Stimulated activated CD4-positive, alpha-beta T cell treated with anti-CD3 and anti-CD28 coated beads, Interleukin-1b, Interleukin-23, amount 100 ng/mL, for 4 hours (primary cell): ENCODE data around the gene CRTAP.
"Not testable (repeated sequence)": the region's sequence is repeated elsewhere in the genome, so short reads cannot be mapped to it uniquely, and the experiment has no call there.

Experiments
- DNase-seq, 2 donors: peaks; one replicate each; pipeline ENCODE4 v3.0.0-alpha.2; 2020; ENCODE audit warnings: low read depth in 2 of 2

Gene CRTAP

GRCh38 chr3:33174095-33174494 lies 60.3 kb downstream of the CRTAP start:
- DNase-seq, result no peak

- DNase-seq, result no peak
Observed at GRCh38 chr3:33174711-33175414, 61.0 kb downstream of the CRTAP start.

GRCh38 chr3:33179132-33179531 lies 65.3 kb downstream of the CRTAP start:
- DNase-seq, result no peak

- DNase-seq, result no peak
Observed at GRCh38 chr3:33181229-33181628, 67.4 kb downstream of the CRTAP start.

- DNase-seq, result not testable (repeated sequence)
Observed at GRCh38 chr3:33181641-33182040, 67.8 kb downstream of the CRTAP start.

- no peak for DNase-seq
Observed at GRCh38 chr3:33184863-33185262, 71.0 kb downstream of the CRTAP start.

GRCh38 chr3:33186524-33187367 lies 72.9 kb downstream of the CRTAP start:
- no peak for DNase-seq

GRCh38 chr3:33187368-33187634 lies 73.5 kb downstream of the CRTAP start:
- DNase-seq, result no peak

GRCh38 chr3:33194303-33194702 lies 80.5 kb downstream of the CRTAP start:
- DNase-seq, result no peak

- DNase-seq, result no peak
Observed at GRCh38 chr3:33196538-33196937, 82.7 kb downstream of the CRTAP start.
